HG03571 (cell line): Measurements from ENCODE around the gene SH3PXD2A.

ENCODE experiments used
- ATAC-seq: cut with Tn5 transposase; IDR thresholded peaks from one replicate; pipeline ENCODE4 v1.9.1; 2021; ENCODE audit not compliant: unreplicated experiment

SH3PXD2A gene

DNA sequence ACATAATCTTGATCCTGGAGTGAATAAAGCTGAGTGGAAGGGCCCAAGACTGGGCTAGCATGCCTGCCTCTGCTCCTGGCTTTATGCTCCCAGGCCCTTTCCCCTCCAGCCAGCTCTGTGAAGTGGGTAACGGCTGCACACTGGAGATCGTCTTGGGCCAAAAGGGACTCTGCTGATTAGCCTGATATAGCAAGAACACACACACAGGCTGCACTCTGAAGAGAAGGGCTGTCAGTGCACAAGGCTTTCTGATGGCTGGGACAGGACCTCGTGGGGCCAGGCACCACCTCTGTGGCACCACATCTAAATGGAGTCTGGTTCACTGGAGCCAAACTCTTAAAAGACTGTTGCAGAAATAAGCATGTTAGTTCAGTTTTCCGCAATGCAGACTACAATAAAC is 200.5 kb downstream of the SH3PXD2A start:
- no peak for ATAC-seq

DNA sequence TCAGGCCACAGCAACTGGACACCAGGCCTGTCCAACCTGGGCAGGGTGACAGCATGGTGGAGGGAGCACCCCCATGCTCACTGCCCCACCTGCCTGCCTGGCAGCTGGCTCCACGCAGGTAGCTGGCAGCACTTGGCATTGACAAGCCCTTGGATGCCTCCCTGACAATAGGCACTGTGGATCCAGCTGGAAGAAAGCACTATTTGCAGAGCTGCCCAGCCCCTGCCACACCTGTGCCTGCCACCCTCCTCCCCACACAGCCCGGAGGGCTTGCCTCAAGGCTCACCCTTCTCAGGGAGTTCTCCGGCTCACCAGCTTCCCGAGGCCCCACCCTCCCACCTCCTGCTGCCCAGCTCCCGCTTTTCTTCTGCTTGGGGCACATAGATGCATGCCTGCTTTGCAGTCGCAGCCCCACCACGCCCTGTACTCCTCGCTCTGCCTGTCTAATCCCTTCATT is 201.8 kb downstream of the SH3PXD2A start:
- ATAC-seq, result no peak

DNA sequence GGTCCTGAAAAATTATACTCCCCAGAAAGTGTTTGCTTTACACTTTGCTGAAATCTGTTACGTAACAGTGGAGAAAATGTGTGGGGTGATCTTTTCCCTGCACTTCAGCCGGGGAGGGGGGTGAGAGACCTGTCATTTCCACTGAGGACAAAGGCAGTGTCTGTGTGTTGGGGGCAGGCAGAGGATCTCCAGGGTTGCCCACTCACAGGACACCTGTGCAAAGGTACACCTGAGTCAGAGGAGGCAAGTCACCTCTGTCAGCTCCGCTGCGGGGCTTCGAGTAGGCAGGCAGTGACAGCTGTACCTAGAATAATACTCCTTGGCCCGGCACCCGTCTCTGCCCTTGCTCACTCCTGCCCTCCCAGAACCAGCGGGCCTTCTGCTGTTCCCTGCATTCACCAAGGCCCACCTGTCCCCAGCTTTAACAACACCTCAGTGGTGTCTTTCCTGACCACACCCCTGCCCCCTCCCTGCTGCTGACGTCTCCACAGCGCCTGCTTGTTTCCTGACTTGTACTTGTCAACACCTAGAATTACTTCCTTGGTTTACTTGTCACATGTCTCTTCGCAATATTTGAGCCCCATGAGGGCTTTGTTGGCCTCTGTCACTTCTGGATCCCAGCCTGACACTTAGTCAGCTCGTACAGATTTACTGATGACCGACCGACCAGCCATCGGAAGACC is 202.6 kb downstream of the SH3PXD2A start:
- ATAC-seq, result no peak

GRCh38 chr10:103651783-103652476 is 203.4 kb downstream of the SH3PXD2A start:
- ATAC-seq, result no peak

DNA sequence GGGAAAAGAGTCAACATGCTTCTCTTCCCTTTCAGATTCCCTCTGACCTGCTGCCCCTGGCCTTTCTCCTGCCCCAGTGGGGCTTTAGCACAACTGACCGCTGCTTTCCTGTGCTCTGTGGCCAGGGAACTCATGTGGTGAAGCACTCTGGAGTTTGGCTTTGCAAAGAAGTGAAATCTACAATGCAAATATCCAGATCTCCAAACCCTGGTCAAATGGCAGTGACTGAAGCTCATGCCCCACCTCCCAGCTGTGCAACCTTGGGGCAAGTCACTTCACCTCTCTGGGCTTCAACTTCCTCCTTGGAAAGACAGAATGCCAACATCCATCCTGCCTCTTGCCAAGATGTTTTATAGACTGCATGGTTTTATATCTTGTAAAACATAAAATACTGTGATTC is 204.0 kb downstream of the SH3PXD2A start:
- ATAC-seq, result no peak

- ATAC-seq, result no peak
These were observed 205.5 kb downstream of the SH3PXD2A start for GRCh38 chr10:103649654-103650423.

DNA sequence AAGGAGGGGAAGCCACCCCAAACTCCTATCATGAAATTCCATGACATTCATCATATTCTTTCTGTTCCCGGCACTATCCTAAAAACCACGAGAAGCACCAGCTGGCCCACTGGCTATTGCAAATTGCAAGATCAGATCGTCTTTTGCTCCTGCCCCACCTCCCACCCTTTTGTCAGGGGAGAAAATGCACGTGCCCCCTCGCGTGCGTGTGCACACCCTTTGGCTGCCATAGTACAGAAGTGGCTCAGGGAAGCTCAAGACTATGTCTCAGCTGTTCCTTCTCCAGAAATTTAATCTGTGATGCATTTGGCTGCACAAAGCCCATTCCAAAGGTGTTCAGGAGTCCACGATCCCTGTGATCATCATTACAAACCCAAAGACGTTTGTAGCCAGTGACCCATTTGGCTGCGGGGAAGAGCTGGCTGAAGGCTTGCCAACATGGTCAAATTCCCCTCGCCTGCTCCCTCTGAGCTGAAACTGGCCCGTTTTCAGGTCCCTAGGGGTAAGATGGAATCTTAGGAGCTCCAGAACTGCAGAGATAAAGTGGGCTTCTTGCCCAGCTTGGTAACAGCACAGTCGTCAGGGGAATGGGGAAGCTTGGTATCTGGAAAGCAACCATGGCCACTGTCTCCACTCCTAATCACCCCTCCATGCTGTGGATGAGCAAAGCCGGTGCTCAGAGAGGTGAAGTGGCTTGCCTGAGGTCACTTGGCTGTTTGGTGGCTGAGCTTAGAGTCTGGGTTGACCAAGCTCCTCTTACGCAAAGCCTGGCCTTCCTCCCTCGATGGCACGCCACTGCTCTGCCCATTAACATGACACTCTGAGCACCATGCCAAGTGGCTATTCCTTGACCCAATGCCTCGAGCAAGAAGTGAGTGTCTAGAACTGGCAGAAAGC is 206.5 kb downstream of the SH3PXD2A start:
- no peak for ATAC-seq

DNA sequence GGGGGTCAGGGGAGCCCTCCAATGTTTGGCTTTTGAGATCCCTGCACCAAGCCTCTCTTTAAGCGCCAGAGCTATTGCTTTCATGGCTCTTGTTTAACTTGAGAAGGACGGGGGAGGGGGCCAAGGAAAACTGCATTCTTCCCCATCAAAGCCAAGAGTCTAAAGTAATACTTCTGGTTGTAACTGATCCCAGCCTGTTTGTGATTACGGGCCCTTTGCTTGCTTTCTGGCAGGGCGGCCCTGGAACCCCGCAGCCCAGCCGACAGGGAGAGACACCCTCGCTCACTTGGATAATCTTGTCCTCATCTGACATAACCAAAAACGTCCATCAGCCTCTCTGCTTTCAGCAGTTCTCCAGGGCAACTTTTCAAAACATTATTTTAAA is 207.1 kb downstream of the SH3PXD2A start:
- ATAC-seq, result no peak

GRCh38 chr10:103646304-103646703 is 209.1 kb downstream of the SH3PXD2A start:
- ATAC-seq, result no peak

- no peak for ATAC-seq
These were observed 210.0 kb downstream of the SH3PXD2A start for GRCh38 chr10:103645141-103646054.

DNA sequence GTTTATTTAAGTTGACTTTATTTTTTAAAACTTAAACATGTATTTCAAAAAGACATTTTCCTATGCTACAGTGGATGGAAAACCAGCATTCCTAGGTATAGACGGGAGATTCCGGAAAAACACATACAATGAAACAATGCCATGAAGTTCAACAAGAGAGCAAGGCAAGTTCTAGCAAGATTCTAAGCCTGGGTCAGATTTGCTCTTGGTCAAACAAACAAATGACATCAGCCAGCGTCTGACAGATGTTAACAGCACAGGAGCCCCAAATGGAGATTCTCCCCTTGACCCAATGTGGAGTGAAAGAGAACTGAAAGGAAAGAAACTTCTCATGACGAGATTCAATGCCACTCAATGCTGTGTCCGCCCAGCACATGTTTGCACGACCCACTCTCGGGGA is 212.0 kb downstream of the SH3PXD2A start:
- no peak for ATAC-seq

DNA sequence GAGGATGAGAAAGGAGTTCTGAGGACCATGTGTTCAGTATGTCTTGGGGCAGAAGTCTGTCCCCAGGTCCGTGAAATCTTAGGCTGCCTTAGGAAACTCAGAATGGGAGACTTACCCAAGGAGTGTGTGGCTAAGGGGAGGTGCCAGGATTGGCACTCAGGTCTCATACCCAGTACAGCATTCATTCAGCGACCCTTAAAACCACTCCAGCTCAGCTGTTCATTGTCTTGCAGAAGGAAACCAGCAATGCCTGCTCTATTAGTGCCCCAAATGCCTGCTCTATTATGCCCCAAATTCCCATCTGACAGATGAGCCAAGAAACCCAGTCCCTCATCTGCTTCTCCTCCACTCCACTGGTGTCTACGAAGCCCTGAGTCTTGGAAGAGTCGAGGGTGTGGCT is 214.1 kb downstream of the SH3PXD2A start:
- ATAC-seq, result no peak

DNA sequence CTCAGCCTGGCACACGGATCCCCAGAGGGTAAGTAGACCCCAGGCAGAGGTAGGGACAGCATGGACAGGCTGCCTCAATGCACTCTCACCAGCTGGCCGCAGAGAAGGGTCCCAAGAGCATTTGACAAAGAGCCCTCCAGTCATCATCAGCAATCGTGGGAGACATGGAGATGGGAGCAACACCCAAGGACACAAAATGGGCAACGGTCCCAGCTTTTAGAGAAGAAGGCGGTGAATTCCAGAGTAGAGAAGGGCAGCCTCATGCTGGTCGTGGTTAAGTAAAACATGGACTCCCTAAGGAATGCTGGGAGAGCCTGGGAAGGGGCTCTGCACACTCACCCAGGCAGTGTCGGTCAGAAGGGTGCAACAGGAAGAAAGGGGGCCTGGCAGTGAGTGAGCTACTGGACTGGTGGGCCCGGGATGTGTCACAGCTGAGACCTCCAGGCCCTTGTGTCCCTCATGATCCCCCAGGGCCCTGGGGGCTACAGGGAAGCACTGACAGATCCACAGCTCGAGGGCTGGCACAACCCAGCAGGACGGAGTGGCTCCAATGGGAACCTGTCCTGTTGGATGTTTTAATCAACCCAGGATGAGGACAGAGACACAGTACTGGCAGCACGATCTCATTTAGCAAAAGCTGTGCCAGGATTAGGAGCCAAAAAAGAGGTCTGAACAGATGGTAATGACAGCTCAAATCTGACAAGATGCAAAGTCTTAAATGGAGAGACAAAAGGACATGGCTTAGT is 214.8 kb downstream of the SH3PXD2A start:
- no peak for ATAC-seq

DNA sequence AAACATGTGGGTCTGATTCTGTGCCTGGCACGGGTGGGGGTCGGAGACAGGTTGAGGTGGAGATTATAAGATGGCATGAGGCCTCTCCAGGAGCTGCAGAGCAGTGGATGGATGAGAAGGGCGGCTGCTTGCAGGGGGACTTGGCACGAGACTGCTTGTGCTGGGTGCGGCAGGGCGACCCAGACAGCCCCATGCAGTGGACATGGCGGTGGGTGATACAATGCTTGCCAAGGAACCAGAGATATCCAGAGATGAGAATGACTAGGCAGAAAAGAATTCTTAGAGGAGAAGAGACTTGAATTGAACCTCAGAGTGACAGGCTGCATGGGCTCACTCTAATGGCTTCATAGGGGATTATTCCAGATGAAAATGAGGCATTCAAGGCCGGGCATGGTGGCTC is 216.4 kb downstream of the SH3PXD2A start:
- no peak for ATAC-seq

GRCh38 chr10:103637927-103638557 is 217.3 kb downstream of the SH3PXD2A start:
- no peak for ATAC-seq

- ATAC-seq, result no peak
These were observed 218.4 kb downstream of the SH3PXD2A start for GRCh38 chr10:103637011-103637410.

- no peak for ATAC-seq
These were observed 218.9 kb downstream of the SH3PXD2A start for GRCh38 chr10:103636492-103636891.

DNA sequence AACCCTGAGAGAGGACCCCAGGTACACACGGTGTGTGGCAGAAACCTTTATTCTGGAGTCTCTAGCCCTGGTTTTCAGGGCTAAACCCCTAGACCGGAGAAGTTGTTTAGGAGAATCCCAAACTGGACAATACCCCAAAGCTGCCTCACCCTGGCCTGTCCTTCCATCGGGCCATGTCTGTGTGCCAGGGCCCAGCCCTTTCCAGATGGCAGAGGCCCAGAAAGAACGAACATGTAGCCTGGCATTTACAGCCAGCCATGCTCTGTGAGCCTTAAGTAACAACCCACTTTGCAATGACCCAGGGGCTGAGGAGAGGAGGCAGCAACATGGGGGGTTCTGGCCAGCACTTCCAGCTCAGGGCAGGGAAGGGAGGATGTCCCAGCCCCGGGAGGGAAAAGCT is 219.8 kb downstream of the SH3PXD2A start:
- no peak for ATAC-seq

DNA sequence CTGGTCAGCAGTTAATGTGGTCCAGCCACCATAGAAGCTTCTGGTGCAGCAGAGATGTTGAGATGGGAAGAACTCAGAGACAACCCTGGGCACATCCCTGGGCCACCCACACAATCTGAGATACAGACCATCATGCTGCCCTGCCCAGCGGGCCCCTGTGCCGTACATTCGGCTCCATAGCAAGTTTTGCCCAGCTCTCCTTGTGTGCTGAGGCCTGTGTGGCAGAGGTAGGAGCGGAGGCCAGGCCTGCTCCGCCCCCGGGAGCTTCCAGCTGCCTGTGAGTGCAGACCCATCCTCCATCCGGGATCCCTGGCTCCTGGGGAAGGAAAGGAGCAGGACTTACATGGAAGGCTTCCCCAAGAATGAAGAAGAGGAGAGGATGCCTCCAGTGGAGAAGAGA is 221.5 kb downstream of the SH3PXD2A start:
- no peak for ATAC-seq
